Kidney tubule cell (primary cell): ENCODE results near the gene CBS.
A peak's percentile ranks its signal among the peaks of the same experiment; 100 is the strongest.
"Not testable (repeated sequence)": the region's sequence is repeated elsewhere in the genome, so short reads cannot be mapped to it uniquely, and the experiment has no call there.

Source experiments
- DNase-seq: peaks from one replicate; pipeline ENCODE4 v3.0.0-alpha.2; 2018; ENCODE audit warnings: low spot score

The CBS gene

GRCh38 chr21:43024439-43025136 lies 51.0 kb downstream of the CBS start:
- no peak for DNase-seq

GRCh38 chr21:43023175-43023574 lies 52.5 kb downstream of the CBS start:
- DNase-seq = no peak

GRCh38 chr21:43021756-43022600 lies 53.7 kb downstream of the CBS start:
- no peak for DNase-seq

- DNase-seq = no peak
Measured at GRCh38 chr21:43021191-43021590, 54.4 kb downstream of the CBS start.

- peak; percentile 49 for DNase-seq
Measured at GRCh38 chr21:43020771-43021170, 54.9 kb downstream of the CBS start.

GRCh38 chr21:43020177-43020576 lies 55.5 kb downstream of the CBS start:
- DNase-seq = no peak

- DNase-seq = no peak
Measured at GRCh38 chr21:43018519-43018918, 57.1 kb downstream of the CBS start.

GRCh38 chr21:43016728-43017127 lies 58.9 kb downstream of the CBS start:
- DNase-seq = no peak

- DNase-seq = no peak
Measured at GRCh38 chr21:43015906-43016540, 59.6 kb downstream of the CBS start.

GRCh38 chr21:43012596-43012995 lies 63.0 kb downstream of the CBS start:
- peak; percentile 75 for DNase-seq

- DNase-seq = no peak
Measured at GRCh38 chr21:43006874-43007208, 68.8 kb downstream of the CBS start.

GRCh38 chr21:43006051-43006873 lies 69.4 kb downstream of the CBS start:
- not testable (repeated sequence) for DNase-seq

- DNase-seq = no peak
Measured at GRCh38 chr21:43005635-43006034, 70.0 kb downstream of the CBS start.

- no peak for DNase-seq
Measured at GRCh38 chr21:43004926-43005325, 70.7 kb downstream of the CBS start.
